C4-2B (cell line): ENCODE data around the gene MXRA8.

Experiments used
- H3K27ac ChIP-seq: fragments of 450-650 bp; 2 replicates; pipeline ENCODE4 v1.5.1; 2017
- CTCF ChIP-seq: fragments of 450-650 bp; conservative IDR thresholded peaks from 2 replicates; pipeline ENCODE4 v1.5.1; 2017; ENCODE audit warnings: mild to moderate bottlenecking
- ZFX ChIP-seq: fragments of 450-650 bp; IDR thresholded peaks from 2 replicates; pipeline ENCODE4 v1.6.1; 2017

MXRA8 gene

GRCh38 chr1:1376551-1377226, 18.3 kb upstream of the MXRA8 start:
- TF ChIP-seq ZFX = no peak
- TF ChIP-seq CTCF = no peak
- H3K27ac ChIP-seq = no peak overlapping the region; the same call in 1 of the 2 replicates

- H3K27ac ChIP-seq = peak within 1 kb of the TSS; percentile 96
- TF ChIP-seq ZFX (peak; percentile 80; the same call in 1 of the 2 replicates), CTCF (no peak)
Measured at GRCh38 chr1:1374929-1375662, 16.7 kb upstream of the MXRA8 start, which contains the start of gene AURKAIP1. AURKAIP1 (minus strand) TSS chr1:1375207; CDS start chr1:1374756, 451 bp downstream.

- H3K27ac ChIP-seq = peak overlapping the region; percentile 96
- TF ChIP-seq ZFX (no peak), CTCF (no peak)
Measured at GRCh38 chr1:1374589-1374928, 16.2 kb upstream of the MXRA8 start.

- TF ChIP-seq CTCF = no peak
- no peak for TF ChIP-seq ZFX
- H3K27ac ChIP-seq = peak overlapping the region; percentile 96
Measured at GRCh38 chr1:1373815-1374588, 15.6 kb upstream of the MXRA8 start.

GRCh38 chr1:1373051-1373814, 14.9 kb upstream of the MXRA8 start:
- TF ChIP-seq ZFX (no peak), CTCF (no peak)
- peak overlapping the region; percentile 96; the same call in 1 of the 2 replicates for H3K27ac ChIP-seq

GRCh38 chr1:1371746-1372711, 13.7 kb upstream of the MXRA8 start:
- TF ChIP-seq ZFX = no peak
- peak; percentile 96 for TF ChIP-seq CTCF
- H3K27ac ChIP-seq = no peak overlapping the region
